Right lobe of liver (tissue), 6 donors: Measurements from ENCODE around the gene ERMP1. TPM values are rescaled to one million over a fixed set of nuclear protein-coding genes. Genes with fewer than 3 reads are reported as not detected.

ENCODE experiments used
- ATAC-seq, 4 donors: fragments of 200-7000 bp; cut with Tn5 transposase; one replicate each; pipeline ENCODE4 v1.9.1; 2020; ENCODE audit warnings: mild to moderate bottlenecking in 4 of 4, moderate library complexity in 4 of 4
- DNase-seq, 3 donors: peaks; one replicate each; pipeline ENCODE4 v3.0.0-alpha.2; 2020
- H3K27ac ChIP-seq, 3 donors: fragments of 200-600 bp; one replicate each; pipeline ENCODE4 v1.8.0; 2022
- H3K27me3 ChIP-seq, 2 donors: fragments of 200-600 bp; one replicate each; pipeline ENCODE4 v1.8.0; 2022
- H3K36me3 ChIP-seq, 4 donors: fragments of 200-600 bp; sonication (generic) in 1 of 4; one replicate each; pipeline versions ENCODE4 v1.5.1 to v1.8.0; 2017 to 2022; ENCODE audit warnings: control low read depth in 1 of 4
- H3K4me1 ChIP-seq, 4 donors: fragments of 200-600 bp; sonication (generic) in 1 of 4; one replicate each; pipeline versions ENCODE4 v1.5.1 to v1.8.0; 2017 to 2022; ENCODE audit warnings: control low read depth in 1 of 4
- H3K4me3 ChIP-seq, 3 donors: fragments of 200-600 bp; one replicate each; pipeline ENCODE4 v1.8.0; 2022
- H3K9me3 ChIP-seq, 4 donors: fragments of 200-600 bp; sonication (generic) in 1 of 4; one replicate each; pipeline versions ENCODE4 v1.5.1 to v1.8.0; 2017 to 2022; ENCODE audit warnings: control low read depth in 1 of 4
- CTCF ChIP-seq, 4 donors: fragments of 200-600 bp in 3 of 4; fragments of 450-650 bp in 1 of 4; IDR thresholded peaks; one replicate each; pipeline versions ENCODE4 v1.5.1 to v1.8.0; 2016 to 2022; ENCODE audit warnings: antibody characterized with exemption in 4 of 4, mild to moderate bottlenecking in 2 of 4
- POLR2A ChIP-seq: fragments of 450-650 bp; IDR thresholded peaks from one replicate; pipeline ENCODE4 v1.6.1; 2017; ENCODE audit warnings: antibody characterized with exemption, mild to moderate bottlenecking
- WGBS: methylation state at CpG from one replicate; pipeline ENCODE4 v1.1.6; 2018; ENCODE audit warnings: low coverage, low lambda C conversion rate; ENCODE audit not compliant: insufficient coverage; ENCODE audit errors: missing lambda C conversion rate; 5-methylcytosine and 5-hydroxymethylcytosine counted together
- intact Hi-C, 2 donors: fragments of 100-400 bp; cut with DNase I; formaldehyde crosslinking; loops; one replicate each; pipeline versions ENCODE4 v1.11.2 to v1.14.1; 2022
- total RNA-seq, 6 experiments: library from RNA; depleted of rRNA in 2 of 6; stranded (reverse); fragments of >200 nt in 2 of 6; fragmentation: NEBNext Ultra II Directional in 3 of 6; extraction: Animal tissue kit (Norgen Biotek cat#: 25700) in 3 of 6; gene quantifications; one replicate each; pipeline versions ENCODE4 v1.1.0 to v1.2.4, GENCODE V29; 2016 to 2023
- donor health status: DM: no; HTN: yes; CAD: no.
- donor health status: DM: no; HTN: no; CAD: no.
- donor health status: DM: no; HTN: no; CAD: no.
- donor health status: DM: no; HTN: yes; CAD: no.
- donor health status: DM: no; HTN: yes; CAD: no.

Gene ERMP1
- total RNA-seq, 6 experiments from 2014 or later: 7.9 to 13.9 (median 10.2) TPM

- no peaks in the 10 kb centered on the region for H3K9me3 ChIP-seq
- no peak overlapping the region for H3K27ac ChIP-seq
- 56% methylated on average over 1 of the region's 1 CpG for WGBS
- no peaks in the 10 kb centered on the region for H3K36me3 ChIP-seq
- no peak for TF ChIP-seq POLR2A
- TF ChIP-seq CTCF (IDR thresholded peaks at IDR 0.05): no peak
- intact Hi-C loops: no loop called here
- ATAC-seq: no peak
- DNase-seq: no peak
- no peaks in the 10 kb centered on the region for H3K27me3 ChIP-seq
- no peaks in the 10 kb centered on the region for H3K4me1 ChIP-seq
- no peak overlapping the region for H3K4me3 ChIP-seq
Measured at GRCh38 chr9:5876026-5876425, 43.1 kb upstream of the ERMP1 start.

GRCh38 chr9:5874048-5874447 lies 41.1 kb upstream of the ERMP1 start:
- 53% methylated on average over 2 of the region's 2 CpGs for WGBS
- intact Hi-C loops: no loop called here

GRCh38 chr9:5873439-5873838 lies 40.5 kb upstream of the ERMP1 start:
- TF ChIP-seq CTCF (IDR thresholded peaks at IDR 0.05) (no peak), POLR2A (no peak)
- 93% methylated on average over 5 of the region's 5 CpGs for WGBS
- intact Hi-C loops: no loop called here

More at GRCh38 chr9:5874048-5874447, 41.1 kb upstream of the ERMP1 start:
- Histone ChIP-seq H3K9me3 (no peaks in the 10 kb centered on the region), H3K4me1 (no peaks in the 10 kb centered on the region), H3K27ac (no peak overlapping the region), H3K36me3 (no peaks in the 10 kb centered on the region), H3K27me3 (no peaks in the 10 kb centered on the region), H3K4me3 (no peak overlapping the region)
- no peak for ATAC-seq
- DNase-seq: no peak
- TF ChIP-seq POLR2A (no peak), CTCF (IDR thresholded peaks at IDR 0.05) (no peak)

GRCh38 chr9:5872511-5872910 lies 39.6 kb upstream of the ERMP1 start:
- Histone ChIP-seq H3K36me3 (no peaks in the 10 kb centered on the region), H3K27ac (no peak overlapping the region), H3K4me1 (no peaks in the 10 kb centered on the region), H3K4me3 (no peak overlapping the region), H3K9me3 (no peaks in the 10 kb centered on the region), H3K27me3 (no peaks in the 10 kb centered on the region)
- DNase-seq (no peak), ATAC-seq (no peak)
- no peak for TF ChIP-seq CTCF (IDR thresholded peaks at IDR 0.05)
- TF ChIP-seq POLR2A: no peak
- WGBS: 59% methylated on average over 4 of the region's 4 CpGs
- intact Hi-C loops: no loop called here

More at GRCh38 chr9:5873439-5873838, 40.5 kb upstream of the ERMP1 start:
- Histone ChIP-seq H3K4me1 (no peaks in the 10 kb centered on the region), H3K9me3 (no peaks in the 10 kb centered on the region), H3K27ac (no peak overlapping the region), H3K36me3 (no peaks in the 10 kb centered on the region), H3K27me3 (no peaks in the 10 kb centered on the region), H3K4me3 (no peak overlapping the region)
- no peak for DNase-seq
- no peak for ATAC-seq

- ATAC-seq: no peak
Measured at GRCh38 chr9:5871785-5872184, 38.9 kb upstream of the ERMP1 start.

More at GRCh38 chr9:5871785-5872184, 38.9 kb upstream of the ERMP1 start:
- TF ChIP-seq POLR2A (no peak), CTCF (IDR thresholded peaks at IDR 0.05) (no peak)
- Histone ChIP-seq H3K4me1 (no peaks in the 10 kb centered on the region), H3K27ac (no peak overlapping the region), H3K27me3 (no peaks in the 10 kb centered on the region), H3K9me3 (no peaks in the 10 kb centered on the region), H3K4me3 (no peak overlapping the region), H3K36me3 (no peaks in the 10 kb centered on the region)
- DNase-seq: no peak
- WGBS: 38% methylated on average over 1 of the region's 2 CpGs
- intact Hi-C loops: no loop called here
